ENCODE data around the gene GPC6.

The GPC6 gene

DNA sequence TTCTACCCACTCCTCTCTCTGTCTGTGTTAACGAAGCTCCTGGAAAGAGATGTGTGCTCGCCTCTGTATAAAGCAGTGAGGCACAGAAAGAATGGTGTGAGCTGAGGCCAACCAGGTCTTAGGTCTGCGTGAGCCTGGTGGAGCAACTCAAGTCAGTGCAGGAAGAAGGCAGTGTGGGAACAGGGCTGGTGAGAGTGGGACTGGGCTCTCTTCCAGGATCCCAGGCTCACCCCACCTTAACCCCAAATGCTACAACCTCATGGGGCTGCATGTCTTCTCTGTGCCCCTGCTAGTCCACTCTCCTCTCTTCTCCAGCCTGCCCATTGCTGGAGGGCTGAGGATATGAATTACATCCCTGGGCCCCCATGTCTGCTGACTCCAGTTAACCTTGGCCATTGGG lies 1125.5 kb downstream of the GPC6 start:
- TF ChIP-seq, protein P1, sequence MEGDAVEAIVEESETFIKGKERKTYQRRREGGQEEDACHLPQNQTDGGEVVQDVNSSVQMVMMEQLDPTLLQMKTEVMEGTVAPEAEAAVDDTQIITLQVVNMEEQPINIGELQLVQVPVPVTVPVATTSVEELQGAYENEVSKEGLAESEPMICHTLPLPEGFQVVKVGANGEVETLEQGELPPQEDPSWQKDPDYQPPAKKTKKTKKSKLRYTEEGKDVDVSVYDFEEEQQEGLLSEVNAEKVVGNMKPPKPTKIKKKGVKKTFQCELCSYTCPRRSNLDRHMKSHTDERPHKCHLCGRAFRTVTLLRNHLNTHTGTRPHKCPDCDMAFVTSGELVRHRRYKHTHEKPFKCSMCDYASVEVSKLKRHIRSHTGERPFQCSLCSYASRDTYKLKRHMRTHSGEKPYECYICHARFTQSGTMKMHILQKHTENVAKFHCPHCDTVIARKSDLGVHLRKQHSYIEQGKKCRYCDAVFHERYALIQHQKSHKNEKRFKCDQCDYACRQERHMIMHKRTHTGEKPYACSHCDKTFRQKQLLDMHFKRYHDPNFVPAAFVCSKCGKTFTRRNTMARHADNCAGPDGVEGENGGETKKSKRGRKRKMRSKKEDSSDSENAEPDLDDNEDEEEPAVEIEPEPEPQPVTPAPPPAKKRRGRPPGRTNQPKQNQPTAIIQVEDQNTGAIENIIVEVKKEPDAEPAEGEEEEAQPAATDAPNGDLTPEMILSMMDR (IDR thresholded peaks at IDR 0.05; ENCODE audit: control insufficient read depth, insufficient read depth, low read depth, low read length, missing control alignments) = no peak
- H3K4me3 ChIP-seq (ENCODE audit: control insufficient read depth, low read depth, low read length) = no peak overlapping the region
- DNase-seq (ENCODE audit: low read depth) = no peak

DNA sequence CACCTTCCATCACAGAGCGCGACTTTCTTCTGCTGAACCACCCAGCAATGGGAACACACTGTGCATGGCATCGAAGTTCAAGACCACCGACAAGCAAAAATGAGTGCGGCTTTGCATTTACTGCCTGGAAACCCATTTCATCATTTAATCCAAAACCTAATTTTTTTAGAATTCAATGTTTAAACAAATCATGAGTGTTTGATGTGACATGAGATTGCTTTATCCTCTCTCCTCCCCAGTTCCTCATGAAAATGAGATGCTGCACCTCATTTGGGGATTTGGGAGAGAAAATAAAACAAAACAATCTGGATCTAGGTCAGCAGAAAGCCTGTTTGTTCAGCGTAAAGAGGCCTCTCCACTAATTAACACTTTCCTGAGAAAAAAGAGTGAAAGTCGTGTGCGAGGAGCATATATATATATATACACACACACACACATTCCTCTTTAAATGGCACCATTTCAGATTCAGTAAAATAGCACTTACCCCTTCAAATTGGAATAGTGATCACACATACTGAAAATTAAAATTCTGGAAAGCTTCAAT lies 1126.6 kb downstream of the GPC6 start:
- TF ChIP-seq, protein P1 (IDR thresholded peaks at IDR 0.05; ENCODE audit: control insufficient read depth, insufficient read depth, low read depth, low read length, missing control alignments) = no peak
- DNase-seq (ENCODE audit: low read depth) = no peak
- H3K4me3 ChIP-seq (ENCODE audit: control insufficient read depth, low read depth, low read length) = no peak overlapping the region

DNA sequence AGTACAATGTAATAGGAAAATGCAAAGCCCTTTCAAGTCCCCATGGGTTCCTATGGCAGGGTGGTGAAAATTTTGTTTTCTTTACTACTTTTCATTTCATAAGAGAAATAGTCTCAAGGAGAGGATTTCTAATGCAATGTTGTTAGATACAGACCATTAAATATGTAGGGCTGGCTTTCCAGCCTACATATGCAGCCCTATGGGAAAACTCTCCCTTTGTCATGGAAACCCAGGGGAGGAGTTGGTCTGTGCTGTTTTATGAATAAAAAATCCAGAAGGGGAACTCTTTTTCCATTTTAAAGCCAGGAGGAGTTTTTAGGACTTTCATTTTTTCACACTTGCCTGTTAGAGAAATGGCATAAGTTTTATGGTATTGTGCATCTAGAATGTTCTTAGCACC lies 1133.3 kb downstream of the GPC6 start:
- TF ChIP-seq, protein P1 (IDR thresholded peaks at IDR 0.05; ENCODE audit: control insufficient read depth, insufficient read depth, low read depth, low read length, missing control alignments) = no peak
- H3K4me3 ChIP-seq (ENCODE audit: control insufficient read depth, low read depth, low read length) = no peak overlapping the region
- no peak for DNase-seq (ENCODE audit: low read depth)

DNA sequence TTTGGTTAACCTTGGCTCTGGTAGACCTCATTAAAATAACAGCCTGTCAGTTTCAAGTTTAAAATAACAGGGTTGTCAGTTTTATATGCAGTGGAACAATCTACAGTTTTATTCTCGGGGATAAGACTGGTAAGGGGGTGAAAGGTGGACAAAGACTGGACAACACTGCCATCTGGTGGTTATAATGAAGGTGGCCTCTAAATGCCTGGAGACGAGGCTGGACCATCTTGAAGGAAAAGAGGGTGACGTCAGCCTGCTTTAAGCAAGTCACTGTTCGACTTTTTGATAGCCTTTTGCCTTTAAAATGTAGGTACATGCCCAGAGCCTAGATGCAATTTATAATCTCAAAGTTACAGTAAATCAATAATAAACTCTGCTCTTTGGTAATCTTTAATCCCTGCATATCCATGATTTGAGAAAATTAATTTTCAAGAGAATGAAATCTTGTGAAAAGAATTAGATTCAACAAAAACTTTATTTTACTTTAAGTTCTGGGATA lies 1135.9 kb downstream of the GPC6 start:
- TF ChIP-seq, protein P1 (IDR thresholded peaks at IDR 0.05; ENCODE audit: control insufficient read depth, insufficient read depth, low read depth, low read length, missing control alignments) = peak; percentile 76
- peak; percentile 70 for DNase-seq (ENCODE audit: low read depth)
- H3K4me3 ChIP-seq (ENCODE audit: control insufficient read depth, low read depth, low read length) = no peak overlapping the region

DNA sequence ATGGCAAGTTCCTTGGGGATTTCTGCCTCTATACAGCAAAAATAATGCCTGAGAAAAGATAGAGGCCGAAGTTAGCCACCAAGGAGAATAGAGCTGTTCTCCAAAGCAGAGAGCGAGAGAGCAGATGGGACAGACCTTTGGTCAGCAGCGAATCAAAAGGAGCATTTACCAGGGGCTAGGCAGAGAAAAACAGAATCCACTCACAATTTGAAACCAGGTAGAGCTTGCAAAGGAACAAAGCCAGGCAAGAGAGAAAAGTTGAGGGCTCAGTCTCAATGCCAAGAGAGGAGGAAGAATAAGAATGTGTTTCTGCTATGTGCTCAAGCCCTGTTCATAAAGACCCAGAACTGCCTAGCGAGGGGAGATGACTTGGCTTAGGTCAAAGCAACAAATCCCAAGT lies 1140.1 kb downstream of the GPC6 start:
- no peak for DNase-seq (ENCODE audit: low read depth)
- no peak overlapping the region for H3K4me3 ChIP-seq (ENCODE audit: control insufficient read depth, low read depth, low read length)
- TF ChIP-seq, protein P1 (IDR thresholded peaks at IDR 0.05; ENCODE audit: control insufficient read depth, insufficient read depth, low read depth, low read length, missing control alignments) = no peak

DNA sequence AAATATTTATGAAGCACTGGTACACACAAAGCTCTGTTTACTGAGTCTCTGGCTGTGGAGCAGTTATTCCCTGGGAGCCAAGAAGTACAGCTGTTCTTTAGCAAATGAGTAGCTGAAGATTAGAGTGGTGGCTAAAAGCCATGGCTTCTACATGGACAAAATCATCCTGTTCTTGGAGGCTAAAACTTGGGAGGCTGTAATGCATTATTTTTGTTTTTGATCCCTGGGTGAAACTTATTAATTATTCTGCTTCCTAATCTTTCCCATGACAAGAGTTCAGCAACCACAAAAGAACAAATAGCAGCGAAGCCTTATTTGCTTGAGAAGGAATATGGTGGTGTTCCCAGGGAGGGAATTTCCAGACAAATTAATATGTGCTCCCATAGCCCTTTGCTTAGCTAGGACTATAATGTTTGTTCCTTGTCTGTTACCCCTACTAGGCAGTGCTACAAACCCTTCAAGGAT lies 1143.4 kb downstream of the GPC6 start:
- TF ChIP-seq, protein P1 (IDR thresholded peaks at IDR 0.05; ENCODE audit: control insufficient read depth, insufficient read depth, low read depth, low read length, missing control alignments) = no peak
- no peak for DNase-seq (ENCODE audit: low read depth)
- no peak overlapping the region for H3K4me3 ChIP-seq (ENCODE audit: control insufficient read depth, low read depth, low read length)
